ENCODE measurements around the gene MAGEA9B. TPM values are rescaled to one million over a fixed set of nuclear protein-coding genes. Genes with fewer than 3 reads are reported as not detected.
"Not testable (repeated sequence)": the region's sequence is repeated elsewhere in the genome, so short reads cannot be mapped to it uniquely, and the experiment has no call there.

Gene MAGEA9B
- total RNA-seq, 1 donor from 2014 or later = not detected

DNA sequence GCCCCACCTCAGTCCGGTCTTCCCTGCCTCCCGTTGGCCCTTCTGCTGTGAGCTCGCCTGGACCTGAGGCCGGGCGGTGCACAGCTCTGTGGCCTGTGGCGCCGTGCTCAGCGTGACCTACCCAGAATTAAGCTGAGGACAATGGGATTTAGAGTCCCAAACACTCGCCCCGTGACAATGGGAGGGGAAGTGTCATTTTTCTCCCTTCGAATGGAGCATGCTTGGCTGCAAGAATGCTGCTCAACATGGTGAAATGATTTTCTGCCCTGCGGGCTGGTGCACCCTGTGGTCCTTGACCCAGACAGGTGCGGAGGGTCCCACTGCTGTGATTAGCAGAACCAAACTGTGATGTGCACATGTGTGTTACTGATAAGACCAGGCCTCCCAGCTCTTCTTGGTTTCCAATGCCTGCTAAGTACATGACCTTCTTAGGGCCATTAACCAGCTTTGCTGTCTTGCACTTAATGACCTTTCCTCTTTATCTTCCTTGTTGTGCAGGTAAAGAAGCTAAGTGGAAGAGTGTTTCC lies 45.7 kb downstream of the MAGEA9B start:
- Mint-ChIP-seq H3K27ac (peak overlapping the region; percentile 99), H3K9me3 (no peaks in the 10 kb centered on the region), H3K4me3 (peak overlapping the region; percentile 78), H3K27me3 (ENCODE audit: low read depth) (no peaks in the 10 kb centered on the region), H3K4me1 (peaks cover 8% of the 10 kb centered on the region), H3K36me3 (no peaks in the 10 kb centered on the region)
- TF ChIP-seq CTCF (IDR thresholded peaks at IDR 0.05; ENCODE audit: unreplicated experiment) = no peak
- no peak for DNase-seq (ENCODE audit: low spot score in 2 of 2, unreplicated experiment in 2 of 2)

GRCh38 chrX:149540621-149541520 lies 46.4 kb downstream of the MAGEA9B start, which contains the start of gene EOLA1:
TSS of gene EOLA1 (plus strand) at chrX:149541012. CDS start at chrX:149545631, 4,619 bp downstream.
- peaks cover 8% of the 10 kb centered on the region for H3K4me1 Mint-ChIP-seq
- no peaks in the 10 kb centered on the region for H3K36me3 Mint-ChIP-seq
- peak within 1 kb of the TSS; percentile 80 for H3K4me3 Mint-ChIP-seq
- DNase-seq (ENCODE audit: low spot score in 2 of 2, unreplicated experiment in 2 of 2) = peak in 1 of 2 experiments; percentile 41
- peaks cover 3% of the 10 kb centered on the region for H3K9me3 Mint-ChIP-seq
- no peaks in the 10 kb centered on the region for H3K27me3 Mint-ChIP-seq (ENCODE audit: low read depth)
- peak within 1 kb of the TSS; percentile 99 for H3K27ac Mint-ChIP-seq
- TF ChIP-seq CTCF (IDR thresholded peaks at IDR 0.05; ENCODE audit: unreplicated experiment) = no peak

DNA sequence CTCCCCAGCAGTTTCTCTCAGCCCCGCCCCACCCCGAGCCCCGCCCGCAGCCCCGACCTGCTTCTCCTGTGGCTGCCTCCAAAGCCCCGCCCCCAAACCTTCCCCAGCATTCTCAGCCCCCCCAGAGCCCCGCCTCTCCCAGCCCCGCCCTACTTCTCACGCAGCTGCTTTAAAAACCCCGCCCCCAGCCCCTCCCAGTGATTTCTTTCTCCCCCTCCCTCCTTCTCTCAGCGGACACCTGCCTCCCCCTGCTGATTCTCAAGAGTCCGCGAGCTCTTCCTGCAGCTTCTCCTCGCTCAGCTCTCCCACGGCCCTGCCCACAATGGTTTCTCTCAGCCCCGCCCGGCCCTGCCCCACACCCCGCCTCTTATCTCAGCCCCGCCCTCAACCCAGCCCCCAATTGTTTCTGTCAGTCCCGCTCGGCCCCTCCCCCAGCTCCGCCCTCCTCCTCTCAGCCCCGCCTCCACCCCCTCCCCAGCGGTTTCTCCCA lies 47.1 kb downstream of the MAGEA9B start:
- Mint-ChIP-seq H3K36me3 (no peaks in the 10 kb centered on the region), H3K27me3 (ENCODE audit: low read depth) (no peaks in the 10 kb centered on the region), H3K9me3 (peaks cover 3% of the 10 kb centered on the region), H3K27ac (peak overlapping the region; percentile 99), H3K4me3 (peak overlapping the region; percentile 78), H3K4me1 (peaks cover 8% of the 10 kb centered on the region)
- TF ChIP-seq CTCF (IDR thresholded peaks at IDR 0.05; ENCODE audit: unreplicated experiment) = no peak
- DNase-seq (ENCODE audit: low spot score in 2 of 2, unreplicated experiment in 2 of 2) = peak; percentile 83 to 90

DNA sequence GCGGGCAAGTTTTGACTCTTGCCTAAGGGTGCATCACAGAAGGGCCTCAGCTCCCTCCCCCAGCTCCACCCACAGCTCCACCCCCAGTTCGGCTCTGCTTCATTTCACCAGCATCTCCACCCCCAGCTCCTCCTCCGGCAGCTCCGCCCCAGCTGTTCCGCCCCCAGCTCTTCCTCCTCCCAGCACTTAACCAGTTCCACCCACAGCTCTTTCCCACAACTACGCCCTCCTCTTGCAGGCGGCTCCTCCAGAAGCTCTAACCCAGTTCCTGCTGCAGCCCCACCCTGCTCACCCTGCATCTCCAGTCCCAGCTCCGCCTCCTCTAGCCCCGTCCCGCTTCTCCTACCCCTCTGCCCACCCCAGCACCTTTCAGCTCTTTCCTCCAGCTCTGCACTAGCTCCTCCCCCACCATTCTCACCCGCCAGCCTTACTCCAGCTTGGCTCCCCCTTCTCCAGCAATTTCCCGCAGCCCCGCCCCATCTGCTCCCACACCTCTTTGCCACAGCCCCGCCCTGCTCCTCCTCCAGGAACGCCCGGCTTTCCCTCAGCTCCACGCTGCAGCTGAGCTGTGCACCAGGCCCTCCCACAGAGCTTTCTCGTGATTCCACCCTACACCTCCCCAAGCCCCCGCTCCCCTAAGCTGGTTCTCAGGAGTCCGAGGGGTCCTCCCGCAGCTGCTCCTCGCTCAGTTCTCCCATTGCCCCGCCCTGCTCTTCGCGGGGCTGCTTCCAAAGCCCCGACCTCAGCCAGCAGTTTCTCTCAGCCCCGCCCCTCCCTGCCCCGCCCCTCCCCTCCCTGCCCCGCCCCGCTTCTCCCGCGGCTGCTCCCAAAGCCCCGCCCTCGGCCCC lies 47.8 kb downstream of the MAGEA9B start:
- peak; percentile 71 to 84 for DNase-seq (ENCODE audit: low spot score in 2 of 2, unreplicated experiment in 2 of 2)
- H3K27me3 Mint-ChIP-seq (ENCODE audit: low read depth) = no peaks in the 10 kb centered on the region
- peak overlapping the region; percentile 93 for H3K27ac Mint-ChIP-seq
- no peak for TF ChIP-seq CTCF (IDR thresholded peaks at IDR 0.05; ENCODE audit: unreplicated experiment)
- peak overlapping the region; percentile 80 for H3K4me3 Mint-ChIP-seq
- H3K4me1 Mint-ChIP-seq = peaks cover 8% of the 10 kb centered on the region
- H3K9me3 Mint-ChIP-seq = peaks cover 3% of the 10 kb centered on the region
- H3K36me3 Mint-ChIP-seq = no peaks in the 10 kb centered on the region

DNA sequence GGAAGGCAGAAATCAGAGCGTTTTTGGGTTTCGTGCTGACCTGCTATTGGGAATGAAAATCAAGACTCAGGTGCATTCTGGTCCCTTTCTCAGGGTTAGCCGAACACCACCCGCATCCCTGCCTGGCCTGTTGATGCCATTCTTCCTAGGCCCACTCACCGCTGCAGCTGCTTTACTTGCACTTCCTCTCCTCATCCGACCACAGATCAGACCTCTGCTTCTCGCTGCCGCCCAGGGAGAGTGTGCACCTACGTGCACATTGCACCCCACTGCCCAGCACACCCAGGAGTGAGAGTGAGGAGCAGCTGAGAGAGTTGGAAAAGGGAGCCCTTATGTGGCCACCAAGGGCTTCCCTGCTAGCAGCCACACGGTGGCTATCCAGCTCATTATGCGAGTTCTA lies 49.8 kb downstream of the MAGEA9B start:
- DNase-seq (ENCODE audit: low spot score in 2 of 2, unreplicated experiment in 2 of 2); H3K4me3 Mint-ChIP-seq; H3K4me1 Mint-ChIP-seq; H3K27ac Mint-ChIP-seq; H3K27me3 Mint-ChIP-seq (ENCODE audit: low read depth); H3K36me3 Mint-ChIP-seq; H3K9me3 Mint-ChIP-seq: not testable (repeated sequence)

GRCh38 chrX:149534926-149535602 lies 52.2 kb downstream of the MAGEA9B start:
- not testable (repeated sequence) for H3K27me3 Mint-ChIP-seq (ENCODE audit: low read depth); H3K4me1 Mint-ChIP-seq; H3K4me3 Mint-ChIP-seq; H3K27ac Mint-ChIP-seq; DNase-seq (ENCODE audit: low spot score in 2 of 2, unreplicated experiment in 2 of 2); H3K9me3 Mint-ChIP-seq; H3K36me3 Mint-ChIP-seq

DNA sequence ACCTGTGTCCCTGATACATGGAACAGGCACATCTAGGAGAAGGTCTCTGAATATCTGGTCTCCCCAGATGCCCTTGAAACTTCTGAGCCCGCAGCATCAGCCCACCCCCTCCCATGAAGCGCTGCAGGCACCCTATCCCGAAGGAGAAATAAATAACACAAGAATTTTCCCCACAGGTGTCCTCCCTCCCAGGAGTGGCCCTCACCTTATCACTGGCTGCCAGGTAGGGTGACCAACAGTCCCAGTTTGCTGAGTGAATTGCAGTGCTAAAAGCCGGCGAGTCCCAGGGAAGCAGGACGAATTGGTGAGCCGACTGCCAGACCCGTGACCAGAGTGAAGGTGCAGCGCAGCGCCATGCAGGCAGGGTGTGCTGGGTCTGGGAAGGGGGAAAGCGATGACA lies 53.3 kb downstream of the MAGEA9B start:
- not testable (repeated sequence) for H3K27me3 Mint-ChIP-seq (ENCODE audit: low read depth); H3K4me1 Mint-ChIP-seq; H3K27ac Mint-ChIP-seq; H3K9me3 Mint-ChIP-seq; H3K4me3 Mint-ChIP-seq; DNase-seq (ENCODE audit: low spot score in 2 of 2, unreplicated experiment in 2 of 2)
- peaks cover 10% of the 10 kb centered on the region for H3K36me3 Mint-ChIP-seq

- not testable (repeated sequence) for H3K4me1 Mint-ChIP-seq; H3K4me3 Mint-ChIP-seq; DNase-seq (ENCODE audit: low spot score in 2 of 2, unreplicated experiment in 2 of 2); H3K27me3 Mint-ChIP-seq (ENCODE audit: low read depth); H3K9me3 Mint-ChIP-seq; H3K27ac Mint-ChIP-seq
- peaks cover 10% of the 10 kb centered on the region for H3K36me3 Mint-ChIP-seq
Measured at GRCh38 chrX:149532868-149533267, 54.4 kb downstream of the MAGEA9B start.

All from mesothelial cell of epicardium (in vitro differentiated cells).